Non-pigmented ciliary epithelial cell (primary cell): ENCODE measurements around the gene DMXL1.
A peak's percentile ranks its signal among the peaks of the same experiment; 100 is the strongest.

Experiments used
- DNase-seq: peaks from one replicate; pipeline ENCODE4 v3.0.0-alpha.2; 2010; ENCODE audit warnings: low read depth

Gene DMXL1

DNA sequence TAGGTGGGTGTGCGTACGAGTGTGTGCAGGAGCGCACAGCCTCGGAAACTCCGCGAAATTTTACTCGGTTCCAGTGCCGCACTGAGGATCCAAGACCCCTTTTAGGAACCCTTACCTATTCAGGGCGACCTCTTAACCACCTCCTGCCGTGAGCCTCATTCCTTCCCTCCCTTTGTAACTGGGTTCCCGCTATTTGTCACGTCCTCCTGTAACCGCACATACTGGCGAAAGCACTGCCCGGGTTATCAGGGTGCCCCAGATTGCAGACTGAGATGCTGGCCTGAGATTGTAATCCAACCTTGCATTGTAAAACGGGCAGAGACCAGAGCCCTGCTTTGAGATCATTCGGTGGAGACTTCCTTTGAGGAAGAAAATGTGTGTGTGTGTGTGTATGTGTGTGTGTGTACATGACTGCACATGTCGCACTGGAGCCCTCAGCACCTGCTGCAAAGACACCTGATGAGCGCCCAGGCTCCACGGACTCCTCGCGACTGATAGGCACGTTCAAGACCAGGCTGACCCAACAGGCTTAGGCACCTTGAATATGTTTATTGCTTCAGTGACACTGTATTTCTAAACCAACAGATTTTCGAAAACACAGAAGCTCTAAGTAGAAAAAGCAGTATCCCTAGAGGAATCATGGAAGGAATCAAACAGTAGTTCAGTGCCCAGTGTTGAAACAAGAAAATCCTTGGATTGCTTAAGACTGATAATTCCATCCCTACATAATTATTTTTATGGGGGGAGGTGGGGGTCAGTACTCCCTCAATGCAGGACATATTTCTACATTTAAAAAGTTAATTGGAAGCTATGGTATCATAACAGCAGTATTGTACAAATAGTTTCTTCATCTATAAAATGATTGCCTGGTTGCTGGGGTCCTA lies 198.4 kb downstream of the DMXL1 start:
- no peak for DNase-seq

DNA sequence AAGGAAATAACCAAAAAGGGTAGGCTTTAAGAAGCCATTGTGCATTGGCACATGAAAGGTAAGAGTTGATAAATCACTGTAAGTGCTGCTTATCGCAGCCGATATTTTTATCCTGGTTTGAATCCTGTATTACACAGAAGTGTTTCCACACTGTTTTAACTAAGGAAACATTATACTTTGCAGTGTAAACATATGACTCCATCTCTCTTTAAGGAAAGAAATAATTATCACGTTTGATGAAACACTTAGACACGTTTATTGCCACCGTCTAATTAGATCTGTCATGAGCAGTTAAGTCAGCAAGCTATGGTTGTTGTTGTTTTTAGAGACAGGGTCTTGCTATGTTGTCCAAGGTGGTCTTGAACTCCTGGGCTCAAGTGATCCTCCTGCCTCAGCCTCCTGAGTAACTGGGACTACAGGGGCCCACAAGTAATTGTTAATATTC lies 199.3 kb downstream of the DMXL1 start:
- no peak for DNase-seq

DNA sequence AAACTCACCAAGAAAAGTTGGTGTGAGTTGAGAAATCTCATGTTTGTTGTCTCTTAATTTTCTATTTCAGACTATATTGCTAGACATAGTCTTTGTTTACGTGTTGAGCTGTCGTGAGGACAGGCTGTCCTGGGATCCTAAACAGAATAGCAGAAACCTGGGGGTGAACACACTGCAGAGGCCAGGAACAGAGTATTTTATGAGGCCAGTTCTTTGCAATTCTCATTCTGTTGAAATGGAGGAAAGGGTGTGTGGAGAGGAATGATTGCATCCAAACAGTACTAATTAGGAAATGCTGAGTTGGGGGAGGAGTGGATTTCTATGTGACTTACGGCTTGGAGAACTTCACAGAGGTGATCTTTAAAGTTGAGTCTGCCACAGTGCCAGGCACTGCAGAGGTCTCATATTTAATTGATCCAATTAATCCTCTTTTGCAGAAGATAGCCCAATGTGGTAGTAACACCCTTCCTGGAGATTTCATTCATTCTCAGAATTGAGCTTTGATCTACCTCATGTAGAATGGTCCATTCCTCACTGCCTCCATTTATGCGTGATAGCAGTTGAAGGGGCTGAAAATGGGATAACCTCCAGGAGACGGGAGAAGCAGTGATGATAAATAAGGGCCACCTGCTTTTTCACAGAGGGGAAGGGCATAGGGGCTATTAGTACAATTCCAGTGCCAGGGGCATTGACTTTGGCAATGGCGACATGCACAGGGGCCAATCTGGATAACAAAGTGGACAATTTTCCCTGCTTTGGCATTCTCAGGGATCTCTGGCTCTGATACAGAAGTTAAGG lies 200.3 kb downstream of the DMXL1 start:
- DNase-seq = no peak

DNA sequence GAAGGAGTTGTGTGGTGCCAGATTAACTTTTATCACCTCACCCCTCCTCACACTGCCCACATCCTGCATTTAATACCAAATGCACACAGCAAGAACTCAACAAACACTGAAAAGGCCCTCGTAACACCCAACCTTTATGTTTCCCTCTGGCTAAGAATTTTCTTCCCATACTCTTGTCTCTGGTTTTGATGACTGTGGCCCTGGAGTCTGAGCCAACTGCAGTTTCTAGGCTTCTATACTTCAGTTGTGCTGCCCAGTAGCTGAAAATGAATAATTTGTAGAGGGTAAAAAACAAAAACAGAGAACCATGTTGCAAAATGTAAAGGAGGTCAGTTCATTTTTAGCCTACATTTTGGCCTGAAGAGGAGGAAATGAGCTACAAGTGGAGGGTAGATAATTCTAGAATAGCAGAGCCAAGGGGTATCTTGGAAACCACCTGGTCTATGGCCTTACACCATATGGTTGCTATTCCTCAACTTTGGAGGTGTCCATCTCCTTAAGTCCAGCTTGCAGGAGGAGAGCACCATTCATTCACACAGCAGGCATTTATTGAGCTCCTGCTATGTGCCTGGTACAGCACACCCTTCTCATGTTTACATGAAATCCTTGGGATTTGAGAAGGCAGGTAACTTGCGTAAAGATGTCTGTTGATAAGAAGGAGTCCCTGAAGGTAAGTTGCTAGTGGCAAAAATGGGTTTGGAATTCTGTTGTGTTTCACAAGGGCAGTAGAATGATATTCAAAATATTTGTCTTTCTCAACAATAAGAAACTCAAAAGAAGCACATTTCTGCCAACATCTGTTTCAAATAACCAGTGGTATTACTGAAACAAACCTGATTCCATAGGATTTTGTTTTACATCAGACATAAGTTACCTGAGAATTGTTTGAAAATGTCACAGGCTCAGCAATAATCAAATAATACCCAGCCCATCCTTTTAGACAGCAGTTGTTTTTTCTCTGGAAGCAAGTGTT lies 201.2 kb downstream of the DMXL1 start:
- DNase-seq = no peak

DNA sequence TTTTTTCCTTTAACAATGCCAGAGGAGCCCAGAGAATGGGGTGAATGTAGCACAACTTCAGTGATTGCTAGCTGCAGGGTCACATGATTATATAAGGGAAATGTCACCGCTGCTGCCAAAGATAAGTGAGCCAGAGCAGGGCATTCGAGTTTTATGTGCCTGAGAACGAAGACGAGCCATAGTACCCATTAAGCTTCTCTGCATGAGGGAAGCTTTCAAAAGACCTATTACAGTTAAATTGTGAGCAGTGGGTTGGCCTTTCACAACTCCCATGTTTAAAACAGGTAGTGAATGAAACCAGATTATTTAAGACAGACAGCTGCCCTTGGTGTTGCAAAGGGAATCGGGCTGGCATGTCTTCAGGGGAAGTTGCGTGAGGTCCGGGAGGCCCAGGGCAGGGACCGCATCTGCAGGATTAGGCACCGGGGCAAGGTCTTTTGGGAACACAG lies 202.5 kb downstream of the DMXL1 start:
- no peak for DNase-seq

DNA sequence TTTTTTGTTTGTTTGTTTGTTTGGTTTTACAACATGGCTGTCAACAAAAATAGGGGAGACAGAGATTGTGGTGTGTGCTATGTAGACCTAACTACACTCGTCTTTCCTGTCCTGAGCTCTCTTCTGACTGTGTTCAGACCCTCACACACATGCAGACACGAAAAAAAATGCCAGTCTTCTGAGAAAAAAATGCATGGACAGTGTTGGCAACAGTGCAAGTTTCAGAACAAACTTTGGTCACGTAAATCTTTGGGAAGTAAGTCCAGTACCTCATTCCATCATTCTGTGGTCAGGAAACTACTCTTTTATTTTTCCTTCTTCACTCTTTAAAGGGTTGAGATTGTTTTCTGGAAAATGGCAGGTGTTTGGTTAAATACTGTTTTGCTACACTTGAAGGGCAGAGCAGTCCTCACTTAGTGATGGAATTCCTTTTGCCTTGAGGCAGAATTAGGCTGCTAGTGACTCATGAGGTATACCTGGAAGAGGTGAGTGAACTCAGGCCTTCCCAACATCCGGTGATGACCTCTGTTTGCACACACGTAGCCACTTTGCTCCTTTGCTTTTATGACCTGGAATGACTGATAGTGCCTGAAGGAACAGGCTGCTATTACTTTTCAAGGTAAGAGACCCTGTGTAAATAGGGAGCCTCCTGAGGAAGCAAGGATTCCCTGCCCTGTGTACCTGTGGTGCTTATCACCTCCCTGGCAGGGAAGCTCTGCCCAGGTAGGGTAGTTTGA lies 203.3 kb downstream of the DMXL1 start:
- DNase-seq = no peak

DNA sequence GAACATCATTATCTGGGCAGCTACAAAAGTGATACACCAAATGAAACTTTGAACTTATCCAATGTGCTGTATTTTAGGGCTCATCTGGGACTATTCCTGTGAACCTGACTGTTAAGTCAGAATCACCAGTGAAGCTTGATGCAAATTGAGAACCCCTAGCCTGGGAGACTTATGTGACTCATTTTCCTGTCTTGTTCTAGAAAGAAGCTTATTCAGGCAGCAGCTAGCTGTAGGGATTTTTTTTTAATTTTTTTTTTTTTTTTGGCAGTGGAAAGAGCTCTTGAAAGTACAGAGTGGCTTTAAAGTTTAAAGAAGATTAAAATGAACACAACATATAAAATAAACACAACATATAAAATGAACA lies 203.9 kb downstream of the DMXL1 start:
- DNase-seq = peak; percentile 76

DNA sequence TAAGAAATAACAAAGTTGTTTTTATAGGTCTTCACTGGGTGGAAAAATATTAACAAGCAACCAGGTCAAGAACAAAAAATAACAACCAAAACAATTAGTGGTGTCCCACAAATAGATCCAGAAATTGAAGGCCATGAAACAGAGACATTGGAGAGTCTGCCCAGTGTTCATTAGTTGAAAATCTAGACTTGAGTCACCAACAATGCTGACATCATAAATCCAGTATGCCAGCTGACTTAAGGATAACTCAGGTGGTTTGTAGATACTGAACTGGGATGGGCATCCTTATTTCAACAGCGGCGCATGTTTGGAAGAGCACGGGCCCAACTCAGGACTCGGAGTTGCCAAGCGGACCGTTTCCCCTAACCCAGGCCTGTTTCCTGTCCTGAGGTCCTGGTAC lies 204.3 kb downstream of the DMXL1 start:
- no peak for DNase-seq

DNA sequence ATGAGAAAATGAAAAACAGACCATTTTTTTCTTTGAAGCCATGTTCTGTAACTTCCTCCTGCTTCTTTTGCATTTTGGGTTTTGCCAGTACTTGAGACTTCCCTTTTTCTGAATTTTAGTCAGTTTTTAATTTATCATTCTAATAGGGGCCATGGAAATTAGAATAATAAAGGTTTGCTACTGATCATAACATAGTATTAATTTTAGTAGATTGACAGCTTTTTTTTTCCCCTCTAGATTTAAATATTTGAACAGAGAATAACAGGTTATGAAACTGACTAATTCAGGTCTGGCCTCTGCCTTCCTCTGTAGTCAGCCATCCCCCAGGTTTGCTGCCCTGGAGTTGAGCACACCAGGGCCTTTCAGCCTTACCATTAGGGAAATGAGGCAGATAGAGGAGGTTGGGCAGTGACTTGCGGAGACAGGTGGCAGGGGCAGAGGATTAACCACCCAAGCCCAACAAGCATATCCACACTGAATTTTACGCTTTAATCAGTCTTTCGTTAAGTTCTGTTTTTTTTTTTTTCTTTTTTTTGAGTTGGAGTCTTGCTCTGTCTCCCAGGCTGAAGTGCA lies 204.8 kb downstream of the DMXL1 start:
- DNase-seq = no peak

DNA sequence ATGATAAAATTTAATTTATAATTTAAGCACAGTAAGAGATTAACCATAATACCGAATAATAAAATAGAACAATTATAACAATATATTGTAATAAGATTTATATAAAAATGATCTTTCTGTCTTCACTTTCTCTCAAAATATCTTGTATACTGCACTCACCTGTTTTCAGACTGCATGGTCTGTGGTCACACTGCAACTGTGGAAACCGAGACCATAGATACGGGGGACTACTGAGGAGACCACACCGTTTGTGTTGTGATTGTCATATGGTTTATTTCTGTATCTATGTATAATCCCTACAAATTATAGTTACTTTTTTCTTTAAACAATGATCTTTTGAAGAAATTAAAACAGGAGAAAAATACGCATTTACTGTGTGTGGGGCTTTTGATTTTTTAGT lies 206.1 kb downstream of the DMXL1 start:
- DNase-seq = no peak

DNA sequence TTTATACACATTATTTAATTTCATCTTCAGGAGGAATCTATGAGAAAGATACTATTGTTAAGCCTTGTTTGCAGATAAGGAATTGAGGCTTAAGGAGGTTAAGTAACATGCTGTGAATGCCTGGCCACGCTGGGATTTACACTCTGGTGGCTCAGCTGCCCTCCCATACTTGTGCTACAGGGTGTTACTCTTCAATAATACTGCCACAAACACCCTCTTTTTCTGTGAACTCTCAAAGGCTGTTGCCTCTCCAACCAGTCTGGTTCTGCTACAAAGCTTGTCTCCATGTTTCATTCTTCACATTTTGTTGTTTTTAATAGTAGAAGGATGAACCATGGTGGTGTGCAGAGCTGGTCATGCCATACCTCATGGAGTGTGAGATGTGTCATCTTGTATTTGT lies 208.2 kb downstream of the DMXL1 start:
- DNase-seq = no peak

DNA sequence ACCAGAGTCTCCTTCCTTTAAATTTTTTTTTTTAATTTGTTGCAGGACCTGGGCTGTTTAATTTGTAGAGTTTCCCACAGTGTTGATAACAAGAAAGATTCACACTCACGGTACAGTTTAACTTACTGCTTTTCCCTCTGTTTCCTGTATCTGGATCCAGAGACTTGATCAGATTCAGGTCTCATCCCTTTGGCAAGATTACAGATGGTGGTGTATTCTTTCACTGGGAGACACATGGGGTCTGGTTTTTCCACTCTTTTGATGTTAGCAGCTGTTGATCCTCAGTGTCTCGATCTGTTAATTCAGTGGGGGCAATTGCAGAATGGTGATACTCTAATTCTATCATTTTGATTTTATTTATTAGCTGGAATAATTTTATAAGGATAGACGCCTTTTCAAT lies 209.5 kb downstream of the DMXL1 start:
- DNase-seq = no peak

DNA sequence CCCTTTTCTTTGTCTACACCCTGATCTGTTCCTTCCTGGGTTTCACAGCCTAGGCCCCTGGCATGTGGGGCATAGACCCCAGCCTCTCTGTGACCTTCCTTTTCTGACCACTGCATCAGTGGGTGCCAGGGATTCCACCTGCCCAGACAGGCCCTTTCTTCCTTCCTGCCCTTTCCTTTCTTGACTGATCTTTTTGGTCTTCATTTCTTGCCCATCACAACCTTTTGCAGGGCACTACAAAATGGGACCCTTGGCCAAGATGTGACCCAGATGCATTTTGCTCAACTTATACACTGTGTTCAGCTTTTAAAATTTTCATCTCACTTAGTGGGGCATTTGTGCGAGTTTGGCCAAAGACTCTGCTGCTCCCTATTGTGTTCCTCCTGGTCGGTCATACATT lies 211.7 kb downstream of the DMXL1 start:
- DNase-seq = no peak

DNA sequence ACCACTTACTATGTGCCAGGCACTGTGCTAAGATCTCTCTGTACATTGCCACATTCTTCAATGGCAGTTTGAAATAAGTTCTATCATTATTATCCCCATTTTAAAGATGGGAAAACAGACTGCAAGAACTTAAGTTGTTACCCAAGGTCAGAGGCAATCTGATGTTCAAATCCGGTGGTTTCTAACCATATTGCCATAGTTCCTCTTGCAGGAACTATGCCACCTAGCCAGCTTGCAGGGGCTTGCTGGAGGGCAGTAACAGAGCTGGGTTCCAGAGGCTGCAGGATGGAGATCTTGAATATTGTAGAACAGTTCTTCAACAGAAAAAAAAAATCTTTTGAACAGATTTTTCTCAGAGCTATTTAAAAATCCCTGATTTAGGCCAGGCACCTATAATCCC lies 213.1 kb downstream of the DMXL1 start:
- DNase-seq = no peak

DNA sequence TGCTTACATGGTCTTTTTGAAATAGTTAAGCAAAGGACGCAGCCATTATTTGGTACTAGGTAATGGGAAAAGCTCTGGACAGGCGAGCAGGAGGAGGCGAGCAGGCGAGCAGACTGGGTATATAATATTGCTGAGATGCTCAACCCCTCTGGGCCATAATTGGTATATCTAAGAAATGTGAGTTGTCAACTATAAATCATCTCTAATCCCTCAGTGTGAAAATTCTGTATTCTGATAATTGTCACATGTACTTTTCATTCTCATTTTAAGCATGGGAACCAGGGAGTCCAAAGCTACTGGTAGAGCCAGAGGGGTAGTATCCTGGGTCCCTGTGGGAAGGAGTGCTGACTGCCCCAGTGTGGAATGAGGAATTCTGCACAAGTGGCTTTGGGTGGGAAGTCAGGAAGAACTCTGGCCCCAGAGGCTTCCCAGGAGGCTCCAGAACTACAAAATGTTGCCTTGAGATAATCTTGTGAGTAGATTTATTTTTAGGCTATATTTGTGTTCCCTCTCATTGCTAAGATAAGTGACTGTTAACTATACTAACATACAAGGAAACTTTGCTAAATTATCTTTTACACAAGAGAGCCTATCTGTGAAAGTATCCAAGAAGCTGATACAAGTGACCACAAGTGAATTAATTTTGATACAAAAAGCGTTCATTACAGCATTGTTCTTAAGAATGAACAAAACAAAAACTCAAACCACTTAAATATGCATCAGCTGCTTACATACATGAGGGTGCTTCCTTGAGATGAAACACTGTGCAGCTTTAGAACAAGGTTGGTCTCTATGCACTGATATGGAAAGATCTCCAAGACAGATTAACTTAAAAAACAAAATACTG lies 214.4 kb downstream of the DMXL1 start:
- DNase-seq = no peak

DNA sequence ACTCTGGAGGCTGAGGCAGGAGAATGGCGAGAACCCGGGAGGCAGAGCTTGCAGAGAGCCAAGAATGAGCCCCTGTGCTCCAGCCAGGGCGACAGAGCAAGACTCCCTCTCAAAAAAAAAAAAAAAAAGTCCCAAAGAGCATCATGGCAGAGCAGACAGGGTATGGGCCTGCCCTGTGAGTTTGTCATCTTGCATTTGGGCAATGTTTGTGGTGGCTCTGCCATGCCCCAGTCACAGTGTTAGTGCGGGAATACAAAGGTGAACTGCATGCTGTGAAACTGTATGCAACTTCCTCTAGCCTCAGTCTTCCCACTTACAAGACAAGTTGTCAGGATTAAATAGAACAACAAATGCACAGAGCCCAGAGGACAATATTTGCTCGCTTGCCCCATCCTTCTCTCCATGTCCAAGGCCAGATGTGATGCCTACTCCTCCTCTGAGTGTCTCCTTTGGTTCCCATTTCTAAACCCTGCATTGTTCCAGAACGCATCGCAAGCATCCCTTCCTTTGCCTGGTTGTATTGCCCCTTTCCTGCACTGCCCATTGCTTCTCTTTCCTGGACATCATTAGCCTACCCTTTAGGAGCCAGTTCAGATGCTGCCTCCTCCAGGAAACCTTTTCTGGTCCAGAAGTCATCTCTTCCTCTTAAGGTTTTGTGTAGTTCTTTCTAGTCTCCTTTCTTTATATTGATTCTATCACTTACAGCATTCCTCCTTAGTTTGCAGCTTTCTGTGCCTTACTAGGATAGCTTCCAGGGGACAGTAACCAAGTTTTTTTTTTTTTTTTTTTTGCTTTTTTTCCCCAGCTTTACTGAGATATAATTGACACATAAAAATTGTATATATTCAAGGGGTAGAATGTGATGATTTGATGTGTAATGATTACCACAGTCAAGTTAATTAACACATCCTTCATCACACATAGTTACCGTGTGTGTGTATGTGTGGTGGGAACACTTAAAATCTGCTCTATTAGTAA lies 215.9 kb downstream of the DMXL1 start:
- no peak for DNase-seq

DNA sequence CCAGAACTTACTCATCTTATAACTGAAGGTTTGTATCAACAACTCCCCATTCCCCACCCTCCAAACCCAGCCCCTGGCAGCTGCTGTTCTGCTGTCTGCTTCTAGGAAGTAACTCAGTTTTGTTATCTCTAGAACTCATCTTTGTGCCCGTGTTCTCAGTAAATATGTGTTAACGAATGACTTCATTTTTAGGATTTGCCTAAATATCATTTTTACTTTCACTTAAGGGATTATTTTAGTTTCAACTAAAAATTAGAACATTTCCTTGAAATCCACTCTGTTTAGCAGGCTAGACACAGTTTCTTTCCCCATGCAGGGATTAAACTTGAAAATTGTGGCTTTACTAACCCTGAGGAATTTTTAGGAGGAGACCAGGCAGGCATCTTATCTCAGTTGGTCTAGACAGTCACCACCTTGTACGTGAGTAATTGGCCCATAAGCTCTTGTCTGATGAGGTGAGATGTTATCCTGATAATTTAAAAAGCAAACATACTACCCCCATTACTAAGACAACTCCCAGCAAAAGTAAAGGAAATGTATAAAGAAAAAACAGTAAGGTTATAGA lies 216.7 kb downstream of the DMXL1 start:
- no peak for DNase-seq

DNA sequence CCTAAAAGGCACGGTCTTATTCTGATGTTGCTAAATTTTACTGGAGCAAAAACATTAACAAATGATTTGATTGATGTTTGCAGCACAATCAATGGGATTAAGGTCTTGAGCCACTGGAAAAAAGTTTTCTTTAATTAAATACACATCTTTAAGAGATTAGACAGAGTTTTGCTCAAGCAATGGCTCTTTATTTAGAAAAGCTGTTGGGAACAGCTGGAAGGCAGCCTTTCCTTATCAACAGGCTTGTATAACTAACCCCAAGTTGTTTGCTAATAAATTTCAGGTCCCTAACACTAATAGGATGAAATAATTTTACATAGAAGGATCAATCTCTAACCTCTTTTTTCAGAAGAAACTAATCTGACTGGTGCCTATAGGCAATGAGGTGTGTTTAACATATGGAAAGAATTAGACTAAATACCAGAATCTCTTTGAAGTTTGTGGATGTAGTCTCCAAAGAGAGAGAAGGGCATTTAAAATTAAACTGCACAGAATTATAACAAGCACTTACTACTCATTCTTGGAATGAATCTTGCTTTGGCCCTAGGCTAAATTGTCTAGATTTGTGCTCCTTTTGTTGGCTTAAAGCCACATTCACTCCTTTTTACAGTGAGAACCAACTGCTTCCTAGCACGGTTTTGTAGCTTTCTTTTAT lies 217.6 kb downstream of the DMXL1 start:
- DNase-seq = no peak
